ENCODE measurements around the gene CDH18. TPM values are rescaled to one million over a fixed set of nuclear protein-coding genes. Genes with fewer than 3 reads are reported as not detected.

The CDH18 gene
- total RNA-seq, 1 donor from 2014 or later = not detected

- DNase-seq = no peak
Observed at GRCh38 chr5:19927919-19928318, 60.1 kb downstream of the CDH18 start.

GRCh38 chr5:19927170-19927569 lies 60.8 kb downstream of the CDH18 start:
- no peak for DNase-seq

GRCh38 chr5:19923742-19924141 lies 64.3 kb downstream of the CDH18 start:
- no peak for DNase-seq

GRCh38 chr5:19920761-19921160 lies 67.2 kb downstream of the CDH18 start:
- DNase-seq = no peak

GRCh38 chr5:19918780-19919179 lies 69.2 kb downstream of the CDH18 start:
- no peak for DNase-seq

GRCh38 chr5:19917588-19918122 lies 70.3 kb downstream of the CDH18 start:
- no peak for DNase-seq

GRCh38 chr5:19910136-19910535 lies 77.9 kb downstream of the CDH18 start:
- DNase-seq = no peak

GRCh38 chr5:19904766-19905165 lies 83.2 kb downstream of the CDH18 start:
- DNase-seq = no peak

GRCh38 chr5:19903611-19904010 lies 84.4 kb downstream of the CDH18 start:
- DNase-seq = no peak

- no peak for DNase-seq
Observed at GRCh38 chr5:19902316-19902934, 85.6 kb downstream of the CDH18 start.

GRCh38 chr5:19900269-19900668 lies 87.7 kb downstream of the CDH18 start:
- no peak for DNase-seq

GRCh38 chr5:19891658-19892057 lies 96.3 kb downstream of the CDH18 start:
- DNase-seq = no peak

GRCh38 chr5:19886123-19886917 lies 101.7 kb downstream of the CDH18 start:
- no peak for DNase-seq

- DNase-seq = no peak
Observed at GRCh38 chr5:19885040-19885824, 102.8 kb downstream of the CDH18 start.

GRCh38 chr5:19880859-19881436 lies 107.1 kb downstream of the CDH18 start:
- DNase-seq = no peak

GRCh38 chr5:19880458-19880857 lies 107.5 kb downstream of the CDH18 start:
- no peak for DNase-seq

- no peak for DNase-seq
Observed at GRCh38 chr5:19874811-19875210, 113.2 kb downstream of the CDH18 start.

GRCh38 chr5:19866090-19866450 lies 121.9 kb downstream of the CDH18 start:
- DNase-seq = no peak

- DNase-seq = no peak
Observed at GRCh38 chr5:19865336-19866089, 122.5 kb downstream of the CDH18 start.

GRCh38 chr5:19862711-19863110 lies 125.3 kb downstream of the CDH18 start:
- no peak for DNase-seq

- DNase-seq = no peak
Observed at GRCh38 chr5:19859020-19859419, 129.0 kb downstream of the CDH18 start.

GRCh38 chr5:19855931-19856330 lies 132.1 kb downstream of the CDH18 start:
- no peak for DNase-seq
